HepG2 (cell line): ENCODE results near the gene KDM5A. TPM values are rescaled to one million over a fixed set of nuclear protein-coding genes. Genes with fewer than 3 reads are reported as not detected.

Experiments
- CREM ChIP-seq, 2 experiments: sonication (generic) in 1 of 2; formaldehyde crosslinking in 1 of 2; IDR thresholded peaks; 2 replicates each; pipeline versions ENCODE4 v1.4.0 to v1.6.1; 2016 to 2020; ENCODE audit warnings: antibody characterized with exemption in 1 of 2, mild to moderate bottlenecking in 1 of 2, missing genetic modification reagents in 1 of 2
- KMT2A ChIP-seq: sonication (generic); formaldehyde crosslinking; IDR thresholded peaks from 2 replicates; pipeline ENCODE4 v1.4.0; 2020; ENCODE audit warnings: missing genetic modification reagents
- LBX2 ChIP-seq: sonication (generic); formaldehyde crosslinking; IDR thresholded peaks from 2 replicates; pipeline ENCODE4 v1.5.0; 2020; ENCODE audit warnings: missing genetic modification reagents, mild to moderate bottlenecking, borderline replicate concordance
- PRMT3 ChIP-seq: sonication (generic); formaldehyde crosslinking; IDR thresholded peaks from 2 replicates; pipeline ENCODE4 v1.8.1; 2022; ENCODE audit warnings: low read depth, mild to moderate bottlenecking, moderate library complexity, missing genetic modification reagents, borderline replicate concordance
- SRSF4 ChIP-seq: fragments of 200-400 bp; formaldehyde crosslinking; IDR thresholded peaks from one replicate; pipeline ENCODE4 v1.6.1; 2018; ENCODE audit warnings: mild to moderate bottlenecking, low read depth, low read length, moderate library complexity; ENCODE audit not compliant: poor library complexity, severe bottlenecking
- TOPORS ChIP-seq: sonication (generic); formaldehyde crosslinking; IDR thresholded peaks from 2 replicates; pipeline ENCODE4 v1.8.0; 2023; ENCODE audit warnings: mild to moderate bottlenecking, missing genetic modification reagents
- ZNF263 ChIP-seq: sonication (generic); formaldehyde crosslinking; IDR thresholded peaks from 2 replicates; pipeline ENCODE4 v1.4.0; 2020; ENCODE audit warnings: missing genetic modification reagents
- ZNF3 ChIP-seq: IDR thresholded peaks from 2 replicates; pipeline ENCODE4 v1.7.0; 2017; ENCODE audit warnings: inconsistent platforms
- ZNF318 ChIP-seq: sonication (generic); formaldehyde crosslinking; IDR thresholded peaks from 2 replicates; pipeline ENCODE4 v1.4.0; 2020; ENCODE audit warnings: mild to moderate bottlenecking, missing genetic modification reagents
- ZNF331 ChIP-seq: sonication (generic); formaldehyde crosslinking; IDR thresholded peaks from 2 replicates; pipeline ENCODE4 v1.4.0; 2020; ENCODE audit warnings: missing genetic modification reagents
- polyA plus RNA-seq, 8 experiments: library from polyadenylated mRNA; depleted of rRNA in 3 of 8; stranded (reverse) in 7 of 8; unstranded in 1 of 8; fragments of >200 nt; fragmentation: Illumina TruSeq in 4 of 8; extraction: Trizol in 4 of 8; gene quantifications; 2 replicates each; pipeline versions ENCODE4 v1.2.1 to v1.2.3, GENCODE V29; 2011 to 2016; ENCODE audit warnings: low read depth in 4 of 8, missing spikeins in 1 of 8, mixed read lengths in 1 of 8; ENCODE audit not compliant: insufficient read depth in 1 of 8
- total RNA-seq, 5 experiments: library from RNA; depleted of rRNA; stranded (reverse); fragments of >200 nt; fragmentation: Illumina TruSeq; extraction: Trizol; gene quantifications; 2 replicates each; pipeline ENCODE4 v1.2.3, GENCODE V29; 2016; ENCODE audit warnings: low read depth in 1 of 5
- TF ChIP-seq, protein P1 (sequence below): sonication (generic); formaldehyde crosslinking; IDR thresholded peaks from 2 replicates; pipeline ENCODE4 v1.4.0; 2020; ENCODE audit warnings: missing genetic modification reagents
- TF ChIP-seq, protein P2 (sequence below): sonication (generic); formaldehyde crosslinking; IDR thresholded peaks from 2 replicates; pipeline ENCODE4 v1.4.0; 2020; ENCODE audit warnings: missing genetic modification reagents, mild to moderate bottlenecking, borderline replicate concordance

Gene KDM5A
- total and polyA plus RNA-seq, 2 of the 13 experiments (the other 11 are each of a cell fraction or from before 2014, with no cell fraction given), result 12.0 to 29.2 TPM

GRCh38 chr12:401235-402028, 12.3 kb upstream of the KDM5A start, which contains the start of gene CCDC77 (continued):
- TF ChIP-seq ZNF318 (CRISPR knock-in tag), result no peak
- no peak for TF ChIP-seq TOPORS (CRISPR knock-in tag)
- peak; percentile 88 for TF ChIP-seq ZNF263 (CRISPR knock-in tag)
- TF ChIP-seq KMT2A (CRISPR knock-in tag), result peak; percentile 87
- peak; percentile 89 for TF ChIP-seq CREM (IDR thresholded peaks at IDR 0.05)
- no peak for TF ChIP-seq CREM (CRISPR knock-in tag; IDR thresholded peaks at IDR 0.05)
- no peak for TF ChIP-seq SRSF4
- TF ChIP-seq, protein P1, sequence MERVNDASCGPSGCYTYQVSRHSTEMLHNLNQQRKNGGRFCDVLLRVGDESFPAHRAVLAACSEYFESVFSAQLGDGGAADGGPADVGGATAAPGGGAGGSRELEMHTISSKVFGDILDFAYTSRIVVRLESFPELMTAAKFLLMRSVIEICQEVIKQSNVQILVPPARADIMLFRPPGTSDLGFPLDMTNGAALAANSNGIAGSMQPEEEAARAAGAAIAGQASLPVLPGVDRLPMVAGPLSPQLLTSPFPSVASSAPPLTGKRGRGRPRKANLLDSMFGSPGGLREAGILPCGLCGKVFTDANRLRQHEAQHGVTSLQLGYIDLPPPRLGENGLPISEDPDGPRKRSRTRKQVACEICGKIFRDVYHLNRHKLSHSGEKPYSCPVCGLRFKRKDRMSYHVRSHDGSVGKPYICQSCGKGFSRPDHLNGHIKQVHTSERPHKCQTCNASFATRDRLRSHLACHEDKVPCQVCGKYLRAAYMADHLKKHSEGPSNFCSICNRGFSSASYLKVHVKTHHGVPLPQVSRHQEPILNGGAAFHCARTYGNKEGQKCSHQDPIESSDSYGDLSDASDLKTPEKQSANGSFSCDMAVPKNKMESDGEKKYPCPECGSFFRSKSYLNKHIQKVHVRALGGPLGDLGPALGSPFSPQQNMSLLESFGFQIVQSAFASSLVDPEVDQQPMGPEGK, result peak; percentile 50; the same call in 1 of the 2 replicates
- TF ChIP-seq, protein P2, sequence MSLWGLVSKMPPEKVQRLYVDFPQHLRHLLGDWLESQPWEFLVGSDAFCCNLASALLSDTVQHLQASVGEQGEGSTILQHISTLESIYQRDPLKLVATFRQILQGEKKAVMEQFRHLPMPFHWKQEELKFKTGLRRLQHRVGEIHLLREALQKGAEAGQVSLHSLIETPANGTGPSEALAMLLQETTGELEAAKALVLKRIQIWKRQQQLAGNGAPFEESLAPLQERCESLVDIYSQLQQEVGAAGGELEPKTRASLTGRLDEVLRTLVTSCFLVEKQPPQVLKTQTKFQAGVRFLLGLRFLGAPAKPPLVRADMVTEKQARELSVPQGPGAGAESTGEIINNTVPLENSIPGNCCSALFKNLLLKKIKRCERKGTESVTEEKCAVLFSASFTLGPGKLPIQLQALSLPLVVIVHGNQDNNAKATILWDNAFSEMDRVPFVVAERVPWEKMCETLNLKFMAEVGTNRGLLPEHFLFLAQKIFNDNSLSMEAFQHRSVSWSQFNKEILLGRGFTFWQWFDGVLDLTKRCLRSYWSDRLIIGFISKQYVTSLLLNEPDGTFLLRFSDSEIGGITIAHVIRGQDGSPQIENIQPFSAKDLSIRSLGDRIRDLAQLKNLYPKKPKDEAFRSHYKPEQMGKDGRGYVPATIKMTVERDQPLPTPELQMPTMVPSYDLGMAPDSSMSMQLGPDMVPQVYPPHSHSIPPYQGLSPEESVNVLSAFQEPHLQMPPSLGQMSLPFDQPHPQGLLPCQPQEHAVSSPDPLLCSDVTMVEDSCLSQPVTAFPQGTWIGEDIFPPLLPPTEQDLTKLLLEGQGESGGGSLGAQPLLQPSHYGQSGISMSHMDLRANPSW (CRISPR knock-in tag), result peak; percentile 25; the same call in 1 of the 2 replicates
- no peak for TF ChIP-seq ZNF3 (CRISPR knock-in tag)
- peak; percentile 51; the same call in 1 of the 2 replicates for TF ChIP-seq ZNF331 (CRISPR knock-in tag)
- no peak for TF ChIP-seq LBX2 (CRISPR knock-in tag)
- no peak for TF ChIP-seq PRMT3 (CRISPR knock-in tag)
